Measurements from ENCODE around the gene DOC2B. TPM values are rescaled to one million over a fixed set of nuclear protein-coding genes. Genes with fewer than 3 reads are reported as not detected.

DOC2B gene
- total RNA-seq, 1 experiment from 2014 or later = 2.7 TPM

- no peaks in the 10 kb centered on the region for H3K36me3 Mint-ChIP-seq
- TF ChIP-seq TEAD1 (CRISPR knock-in tag; IDR thresholded peaks at IDR 0.05) = no peak
- TF ChIP-seq MYBL2 (CRISPR knock-in tag; IDR thresholded peaks at IDR 0.05) = no peak
- no peak for TF ChIP-seq ZBTB43 (CRISPR knock-in tag; IDR thresholded peaks at IDR 0.05)
- TF ChIP-seq NFATC4 (CRISPR knock-in tag; IDR thresholded peaks at IDR 0.05) = no peak
- no peak for TF ChIP-seq HMGXB4 (CRISPR knock-in tag; IDR thresholded peaks at IDR 0.05)
- no peak for TF ChIP-seq GTF2I (CRISPR knock-in tag; conservative IDR thresholded peaks at IDR 0.05)
- no peak for TF ChIP-seq GRHL2 (CRISPR knock-in tag; IDR thresholded peaks at IDR 0.05; ENCODE audit: insufficient replicate concordance, severe bottlenecking)
- no peak for TF ChIP-seq SMAD4 (CRISPR knock-in tag; IDR thresholded peaks at IDR 0.05)
- TF ChIP-seq ZNF396 (CRISPR knock-in tag; IDR thresholded peaks at IDR 0.05; ENCODE audit: borderline replicate concordance) = no peak
- no peak for TF ChIP-seq ZNF121 (CRISPR knock-in tag; IDR thresholded peaks at IDR 0.05)
- no peak for TF ChIP-seq SP1 (CRISPR knock-in tag; conservative IDR thresholded peaks at IDR 0.05)
- no peak for TF ChIP-seq NFYB (CRISPR knock-in tag; conservative IDR thresholded peaks at IDR 0.05; ENCODE audit: low read depth)
- TF ChIP-seq ZNF671 (CRISPR knock-in tag; IDR thresholded peaks at IDR 0.05) = no peak
- no peak for TF ChIP-seq ATF3 (CRISPR knock-in tag; conservative IDR thresholded peaks at IDR 0.05)
- no peak for TF ChIP-seq CREB1 (CRISPR knock-in tag; IDR thresholded peaks at IDR 0.05)
- H3K9me3 Mint-ChIP-seq = no peaks in the 10 kb centered on the region
- DNase-seq (ENCODE audit: low spot score) (no peak), ATAC-seq (no peak)
- no peak overlapping the region for H3K4me3 Mint-ChIP-seq
- ChIA-PET CTCF (no interaction called here), POLR2A (no interaction called here)
- no peaks in the 10 kb centered on the region for H3K27me3 Mint-ChIP-seq (ENCODE audit: low read depth)
- H3K27ac Mint-ChIP-seq = no peak overlapping the region
- H3K4me1 Mint-ChIP-seq = no peaks in the 10 kb centered on the region
Measured at GRCh38 chr17:172401-172800, 9.0 kb downstream of the DOC2B start.

DNA sequence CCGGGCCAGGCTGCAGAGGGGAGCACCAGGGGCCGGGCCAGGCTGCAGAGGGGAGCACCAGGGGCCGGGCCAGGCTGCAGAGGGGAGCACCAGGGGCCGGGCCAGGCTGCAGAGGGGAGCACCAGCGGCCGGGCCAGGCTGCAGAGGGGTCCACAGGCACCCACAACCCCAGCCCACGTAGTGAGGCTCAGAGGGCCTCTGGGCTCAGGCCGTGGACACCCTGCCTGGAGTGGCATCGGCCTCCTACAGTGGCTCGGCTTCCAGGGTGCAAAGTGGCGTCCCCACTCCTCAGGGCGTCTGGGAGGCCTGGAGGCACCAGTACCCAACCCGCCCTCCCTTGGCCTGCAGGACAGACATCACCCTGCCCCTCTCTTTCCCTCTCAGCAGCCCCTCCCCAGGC, 9.6 kb downstream of the DOC2B start:
- no peak overlapping the region for H3K27ac Mint-ChIP-seq
- ATAC-seq = no peak
- TF ChIP-seq ZNF263 (CRISPR knock-in tag; IDR thresholded peaks at IDR 0.05; ENCODE audit: low read depth) (peak; percentile 44; the same call in 1 of the 2 replicates), HMGA2 (CRISPR knock-in tag; IDR thresholded peaks at IDR 0.05) (no peak), ZBTB21 (CRISPR knock-in tag; IDR thresholded peaks at IDR 0.05; ENCODE audit: borderline replicate concordance) (no peak), ESRRA (CRISPR knock-in tag; IDR thresholded peaks at IDR 0.05; ENCODE audit: borderline replicate concordance) (no peak)
- TF ChIP-seq, protein P1, sequence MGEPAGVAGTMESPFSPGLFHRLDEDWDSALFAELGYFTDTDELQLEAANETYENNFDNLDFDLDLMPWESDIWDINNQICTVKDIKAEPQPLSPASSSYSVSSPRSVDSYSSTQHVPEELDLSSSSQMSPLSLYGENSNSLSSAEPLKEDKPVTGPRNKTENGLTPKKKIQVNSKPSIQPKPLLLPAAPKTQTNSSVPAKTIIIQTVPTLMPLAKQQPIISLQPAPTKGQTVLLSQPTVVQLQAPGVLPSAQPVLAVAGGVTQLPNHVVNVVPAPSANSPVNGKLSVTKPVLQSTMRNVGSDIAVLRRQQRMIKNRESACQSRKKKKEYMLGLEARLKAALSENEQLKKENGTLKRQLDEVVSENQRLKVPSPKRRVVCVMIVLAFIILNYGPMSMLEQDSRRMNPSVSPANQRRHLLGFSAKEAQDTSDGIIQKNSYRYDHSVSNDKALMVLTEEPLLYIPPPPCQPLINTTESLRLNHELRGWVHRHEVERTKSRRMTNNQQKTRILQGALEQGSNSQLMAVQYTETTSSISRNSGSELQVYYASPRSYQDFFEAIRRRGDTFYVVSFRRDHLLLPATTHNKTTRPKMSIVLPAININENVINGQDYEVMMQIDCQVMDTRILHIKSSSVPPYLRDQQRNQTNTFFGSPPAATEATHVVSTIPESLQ (CRISPR knock-in tag; IDR thresholded peaks at IDR 0.05) = no peak
- TF ChIP-seq, protein P2, sequence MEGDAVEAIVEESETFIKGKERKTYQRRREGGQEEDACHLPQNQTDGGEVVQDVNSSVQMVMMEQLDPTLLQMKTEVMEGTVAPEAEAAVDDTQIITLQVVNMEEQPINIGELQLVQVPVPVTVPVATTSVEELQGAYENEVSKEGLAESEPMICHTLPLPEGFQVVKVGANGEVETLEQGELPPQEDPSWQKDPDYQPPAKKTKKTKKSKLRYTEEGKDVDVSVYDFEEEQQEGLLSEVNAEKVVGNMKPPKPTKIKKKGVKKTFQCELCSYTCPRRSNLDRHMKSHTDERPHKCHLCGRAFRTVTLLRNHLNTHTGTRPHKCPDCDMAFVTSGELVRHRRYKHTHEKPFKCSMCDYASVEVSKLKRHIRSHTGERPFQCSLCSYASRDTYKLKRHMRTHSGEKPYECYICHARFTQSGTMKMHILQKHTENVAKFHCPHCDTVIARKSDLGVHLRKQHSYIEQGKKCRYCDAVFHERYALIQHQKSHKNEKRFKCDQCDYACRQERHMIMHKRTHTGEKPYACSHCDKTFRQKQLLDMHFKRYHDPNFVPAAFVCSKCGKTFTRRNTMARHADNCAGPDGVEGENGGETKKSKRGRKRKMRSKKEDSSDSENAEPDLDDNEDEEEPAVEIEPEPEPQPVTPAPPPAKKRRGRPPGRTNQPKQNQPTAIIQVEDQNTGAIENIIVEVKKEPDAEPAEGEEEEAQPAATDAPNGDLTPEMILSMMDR (IDR thresholded peaks at IDR 0.05) = no peak
- H3K4me3 Mint-ChIP-seq = no peak overlapping the region
- H3K27me3 Mint-ChIP-seq (ENCODE audit: low read depth) = no peaks in the 10 kb centered on the region
- no peaks in the 10 kb centered on the region for H3K36me3 Mint-ChIP-seq
- H3K9me3 Mint-ChIP-seq = no peaks in the 10 kb centered on the region
- H3K4me1 Mint-ChIP-seq = no peaks in the 10 kb centered on the region
- POLR2A ChIA-PET = no interaction called here
- no peak for DNase-seq (ENCODE audit: low spot score)
- CTCF ChIA-PET = no interaction called here
